ENCODE results near the gene MAST4. TPM values are rescaled to one million over a fixed set of nuclear protein-coding genes. Genes with fewer than 3 reads are reported as not detected.

MAST4 gene
- total RNA-seq, 1 experiment from 2014 or later: 11.8 TPM

DNA sequence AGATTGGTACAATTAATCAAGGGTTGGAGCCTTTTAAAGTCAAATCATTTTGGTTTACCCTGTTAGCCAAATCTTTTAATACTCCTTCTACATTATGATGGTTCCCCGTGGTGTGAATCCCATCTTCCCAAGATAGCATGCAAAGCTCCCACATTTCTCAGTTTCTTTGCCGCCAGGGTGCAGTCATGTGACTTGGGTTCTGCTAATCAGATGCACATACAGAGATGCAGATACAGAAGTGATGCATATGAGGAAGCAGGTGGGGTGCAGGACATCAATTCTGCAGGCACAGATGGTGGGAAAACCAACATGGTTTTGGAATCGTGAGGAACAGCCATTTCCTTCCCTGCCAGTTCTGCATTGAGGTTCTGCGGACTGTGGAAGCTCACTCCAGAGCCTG is 8.4 kb upstream of the MAST4 start:
- no peaks in the 10 kb centered on the region for H3K79me2 ChIP-seq (ENCODE audit: low read length)
- no peaks in the 10 kb centered on the region for H4K20me1 ChIP-seq (ENCODE audit: insufficient read depth, low read depth, low read length)
- no peaks in the 10 kb centered on the region for H3K27me3 ChIP-seq (ENCODE audit: low read length)
- no peaks in the 10 kb centered on the region for H3K9me3 ChIP-seq (ENCODE audit: low read length)
- no peak overlapping the region for H3K4me2 ChIP-seq (ENCODE audit: low read depth, low read length, poor library complexity, severe bottlenecking)
- H3K4me1 ChIP-seq (ENCODE audit: low read length): no peaks in the 10 kb centered on the region
- no peak overlapping the region for H3K4me3 ChIP-seq (ENCODE audit: low read length)
- H3K9me2 ChIP-seq (replicated peaks; ENCODE audit: insufficient read depth, low read length): no peaks in the 10 kb centered on the region
- no peaks in the 10 kb centered on the region for H3K36me3 ChIP-seq (ENCODE audit: insufficient read depth, low read length)
- H2AFZ ChIP-seq (ENCODE audit: low read length): no peak overlapping the region
- no peak overlapping the region for H3K9ac ChIP-seq (ENCODE audit: low read length)
- no peak overlapping the region for H3K27ac ChIP-seq (ENCODE audit: low read length)
- DNase-seq: no peak

- peaks cover 15% of the 10 kb centered on the region for H3K4me1 ChIP-seq (ENCODE audit: low read length)
- H3K4me3 ChIP-seq (ENCODE audit: low read length): peak overlapping the region; percentile 78
- peak overlapping the region; percentile 90; the same call in 1 of the 2 replicates for H2AFZ ChIP-seq (ENCODE audit: low read length)
- no peaks in the 10 kb centered on the region for H3K27me3 ChIP-seq (ENCODE audit: low read length)
- no peaks in the 10 kb centered on the region for H4K20me1 ChIP-seq (ENCODE audit: insufficient read depth, low read depth, low read length)
- peak overlapping the region; percentile 88 for H3K4me2 ChIP-seq (ENCODE audit: low read depth, low read length, poor library complexity, severe bottlenecking)
- no peaks in the 10 kb centered on the region for H3K9me2 ChIP-seq (replicated peaks; ENCODE audit: insufficient read depth, low read length)
- H3K79me2 ChIP-seq (ENCODE audit: low read length): no peaks in the 10 kb centered on the region
- no peaks in the 10 kb centered on the region for H3K9me3 ChIP-seq (ENCODE audit: low read length)
- DNase-seq: peak; percentile 49
- H3K9ac ChIP-seq (ENCODE audit: low read length): peak overlapping the region; percentile 62
- H3K36me3 ChIP-seq (ENCODE audit: insufficient read depth, low read length): no peaks in the 10 kb centered on the region
- no peak overlapping the region for H3K27ac ChIP-seq (ENCODE audit: low read length)
Observed at GRCh38 chr5:66596636-66597182, 516 bp downstream of the MAST4 start.

DNA sequence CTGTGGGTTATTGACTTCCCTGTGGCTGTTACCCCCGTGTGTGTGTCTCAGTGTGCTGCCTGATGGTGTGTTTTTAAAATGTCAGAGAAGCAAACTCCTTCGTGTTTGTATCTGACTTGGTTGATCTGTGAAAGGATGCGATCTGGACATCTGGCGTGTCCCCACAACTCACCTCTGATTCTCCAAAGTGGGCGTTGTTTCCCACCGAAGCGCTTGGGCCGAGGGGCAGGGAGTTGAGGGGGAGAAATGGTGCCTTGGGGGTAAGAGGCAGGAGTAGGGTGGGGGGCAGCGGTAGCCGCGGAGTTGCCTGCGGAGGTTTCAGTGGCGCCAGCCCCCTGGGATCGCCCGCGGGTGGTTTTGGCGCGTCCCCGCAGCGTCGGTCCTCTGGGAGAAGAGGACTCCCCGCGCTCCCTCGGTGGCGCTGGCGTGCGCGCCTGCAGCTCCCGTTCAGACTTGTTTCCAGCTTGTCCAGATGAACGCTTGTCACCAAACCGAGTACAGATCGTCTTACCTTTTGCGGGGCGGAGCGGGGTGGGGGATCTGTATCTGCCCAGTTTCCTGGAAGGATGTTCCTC is 1.1 kb downstream of the MAST4 start:
- H3K27me3 ChIP-seq (ENCODE audit: low read length): no peaks in the 10 kb centered on the region
- H3K36me3 ChIP-seq (ENCODE audit: insufficient read depth, low read length): no peaks in the 10 kb centered on the region
- H3K9me3 ChIP-seq (ENCODE audit: low read length): no peaks in the 10 kb centered on the region
- peak overlapping the region; percentile 62 for H3K9ac ChIP-seq (ENCODE audit: low read length)
- no peaks in the 10 kb centered on the region for H3K9me2 ChIP-seq (replicated peaks; ENCODE audit: insufficient read depth, low read length)
- H4K20me1 ChIP-seq (ENCODE audit: insufficient read depth, low read depth, low read length): no peaks in the 10 kb centered on the region
- peaks cover 15% of the 10 kb centered on the region for H3K4me1 ChIP-seq (ENCODE audit: low read length)
- H3K27ac ChIP-seq (ENCODE audit: low read length): no peak overlapping the region
- no peak for DNase-seq
- H3K4me2 ChIP-seq (ENCODE audit: low read depth, low read length, poor library complexity, severe bottlenecking): peak overlapping the region; percentile 88
- peak overlapping the region; percentile 90; the same call in 1 of the 2 replicates for H2AFZ ChIP-seq (ENCODE audit: low read length)
- H3K79me2 ChIP-seq (ENCODE audit: low read length): no peaks in the 10 kb centered on the region
- peak overlapping the region; percentile 78 for H3K4me3 ChIP-seq (ENCODE audit: low read length)

DNA sequence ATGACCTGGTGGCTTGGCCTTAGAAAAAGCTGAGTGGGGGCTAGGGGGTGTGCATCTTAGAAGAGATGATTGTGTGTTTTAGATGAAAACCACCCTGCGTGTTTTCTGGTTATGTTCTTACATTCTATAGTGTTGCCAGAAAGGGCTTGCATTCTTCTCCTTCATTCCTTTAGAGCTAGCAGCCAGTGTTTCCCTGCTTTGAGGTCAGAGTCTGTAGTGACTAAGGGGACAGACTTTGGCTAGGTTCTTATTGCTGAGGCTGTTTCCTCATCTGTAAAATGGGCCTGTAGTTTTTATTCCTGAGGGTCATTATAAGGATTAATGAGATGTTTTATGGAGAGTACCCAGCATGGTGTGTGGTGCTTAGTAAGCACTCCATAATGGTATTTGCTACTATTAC is 6.4 kb downstream of the MAST4 start:
- Histone ChIP-seq H3K9me2 (replicated peaks; ENCODE audit: insufficient read depth, low read length) (no peaks in the 10 kb centered on the region), H3K4me2 (ENCODE audit: low read depth, low read length, poor library complexity, severe bottlenecking) (no peak overlapping the region), H3K4me3 (ENCODE audit: low read length) (no peak overlapping the region), H3K27ac (ENCODE audit: low read length) (no peak overlapping the region), H3K36me3 (ENCODE audit: insufficient read depth, low read length) (no peaks in the 10 kb centered on the region), H3K9me3 (ENCODE audit: low read length) (no peaks in the 10 kb centered on the region), H4K20me1 (ENCODE audit: insufficient read depth, low read depth, low read length) (no peaks in the 10 kb centered on the region), H3K9ac (ENCODE audit: low read length) (no peak overlapping the region), H3K79me2 (ENCODE audit: low read length) (no peaks in the 10 kb centered on the region), H3K4me1 (ENCODE audit: low read length) (no peaks in the 10 kb centered on the region), H3K27me3 (ENCODE audit: low read length) (no peaks in the 10 kb centered on the region), H2AFZ (ENCODE audit: low read length) (no peak overlapping the region)
- DNase-seq: no peak

- no peaks in the 10 kb centered on the region for H3K36me3 ChIP-seq (ENCODE audit: insufficient read depth, low read length)
- H4K20me1 ChIP-seq (ENCODE audit: insufficient read depth, low read depth, low read length): no peaks in the 10 kb centered on the region
- H3K79me2 ChIP-seq (ENCODE audit: low read length): no peaks in the 10 kb centered on the region
- H2AFZ ChIP-seq (ENCODE audit: low read length): no peak overlapping the region
- H3K9me3 ChIP-seq (ENCODE audit: low read length): no peaks in the 10 kb centered on the region
- H3K4me1 ChIP-seq (ENCODE audit: low read length): no peaks in the 10 kb centered on the region
- H3K4me2 ChIP-seq (ENCODE audit: low read depth, low read length, poor library complexity, severe bottlenecking): no peak overlapping the region
- H3K27me3 ChIP-seq (ENCODE audit: low read length): no peaks in the 10 kb centered on the region
- DNase-seq: no peak
- no peak overlapping the region for H3K9ac ChIP-seq (ENCODE audit: low read length)
- H3K4me3 ChIP-seq (ENCODE audit: low read length): no peak overlapping the region
- no peaks in the 10 kb centered on the region for H3K9me2 ChIP-seq (replicated peaks; ENCODE audit: insufficient read depth, low read length)
- no peak overlapping the region for H3K27ac ChIP-seq (ENCODE audit: low read length)
Observed at GRCh38 chr5:66603164-66603563, 7.0 kb downstream of the MAST4 start.

DNA sequence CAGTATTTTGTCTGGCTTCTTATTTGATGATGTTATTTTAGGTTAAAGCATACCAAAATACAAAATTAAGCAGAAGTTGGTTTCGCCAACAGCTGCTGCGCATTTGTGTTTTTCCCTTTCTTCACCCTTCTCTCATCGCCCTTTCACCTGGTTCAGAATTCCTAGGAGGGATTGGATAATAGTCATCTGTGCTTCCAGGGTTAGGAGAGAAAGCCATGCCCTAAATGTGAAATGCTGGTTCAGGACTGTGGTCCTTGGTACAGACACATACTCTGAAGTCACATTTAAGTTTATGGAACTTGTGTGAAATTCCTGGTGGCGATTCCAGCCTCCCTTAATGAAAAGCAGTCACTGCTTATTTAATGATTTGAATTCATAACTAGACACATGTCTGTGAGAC is 7.7 kb downstream of the MAST4 start:
- Histone ChIP-seq H3K9me2 (replicated peaks; ENCODE audit: insufficient read depth, low read length) (no peaks in the 10 kb centered on the region), H3K4me2 (ENCODE audit: low read depth, low read length, poor library complexity, severe bottlenecking) (no peak overlapping the region), H3K4me3 (ENCODE audit: low read length) (no peak overlapping the region), H3K4me1 (ENCODE audit: low read length) (no peaks in the 10 kb centered on the region), H3K9ac (ENCODE audit: low read length) (no peak overlapping the region), H4K20me1 (ENCODE audit: insufficient read depth, low read depth, low read length) (no peaks in the 10 kb centered on the region), H3K27ac (ENCODE audit: low read length) (no peak overlapping the region), H3K36me3 (ENCODE audit: insufficient read depth, low read length) (no peaks in the 10 kb centered on the region), H3K79me2 (ENCODE audit: low read length) (no peaks in the 10 kb centered on the region), H3K9me3 (ENCODE audit: low read length) (no peaks in the 10 kb centered on the region), H3K27me3 (ENCODE audit: low read length) (no peaks in the 10 kb centered on the region), H2AFZ (ENCODE audit: low read length) (no peak overlapping the region)
- no peak for DNase-seq

GRCh38 chr5:66606713-66607112 is 10.5 kb downstream of the MAST4 start:
- no peaks in the 10 kb centered on the region for H3K36me3 ChIP-seq (ENCODE audit: insufficient read depth, low read length)
- no peak overlapping the region for H3K27ac ChIP-seq (ENCODE audit: low read length)
- no peaks in the 10 kb centered on the region for H3K4me1 ChIP-seq (ENCODE audit: low read length)
- no peaks in the 10 kb centered on the region for H3K79me2 ChIP-seq (ENCODE audit: low read length)
- no peaks in the 10 kb centered on the region for H3K9me2 ChIP-seq (replicated peaks; ENCODE audit: insufficient read depth, low read length)
- H3K9ac ChIP-seq (ENCODE audit: low read length): no peak overlapping the region
- H2AFZ ChIP-seq (ENCODE audit: low read length): no peak overlapping the region
- no peaks in the 10 kb centered on the region for H4K20me1 ChIP-seq (ENCODE audit: insufficient read depth, low read depth, low read length)
- H3K9me3 ChIP-seq (ENCODE audit: low read length): no peaks in the 10 kb centered on the region
- no peak overlapping the region for H3K4me3 ChIP-seq (ENCODE audit: low read length)
- H3K27me3 ChIP-seq (ENCODE audit: low read length): no peaks in the 10 kb centered on the region
- DNase-seq: no peak
- H3K4me2 ChIP-seq (ENCODE audit: low read depth, low read length, poor library complexity, severe bottlenecking): no peak overlapping the region

DNA sequence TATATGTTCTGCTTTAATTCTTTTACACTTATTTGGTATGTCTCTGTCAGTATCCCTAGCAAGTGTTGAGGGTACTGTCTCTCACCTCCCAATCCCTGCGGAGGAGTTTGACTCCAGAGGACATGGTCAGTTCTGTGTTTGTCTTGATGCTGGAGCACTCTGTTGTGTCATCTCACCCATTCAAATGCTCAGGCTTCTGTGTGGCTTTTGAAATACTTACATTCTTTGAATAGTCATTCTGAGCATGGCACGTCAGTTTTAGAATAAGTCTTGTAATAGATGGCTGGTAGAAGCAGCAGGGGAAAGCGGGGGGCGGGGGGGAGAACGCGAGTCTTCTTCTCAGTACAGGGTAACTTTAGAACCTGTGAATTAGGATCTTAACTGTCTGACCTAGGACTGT is 12.3 kb downstream of the MAST4 start:
- no peak for DNase-seq
- Histone ChIP-seq H3K9me3 (ENCODE audit: low read length) (no peaks in the 10 kb centered on the region), H3K27me3 (ENCODE audit: low read length) (no peaks in the 10 kb centered on the region), H3K36me3 (ENCODE audit: insufficient read depth, low read length) (no peaks in the 10 kb centered on the region), H3K27ac (ENCODE audit: low read length) (no peak overlapping the region), H4K20me1 (ENCODE audit: insufficient read depth, low read depth, low read length) (no peaks in the 10 kb centered on the region), H2AFZ (ENCODE audit: low read length) (no peak overlapping the region), H3K9ac (ENCODE audit: low read length) (no peak overlapping the region), H3K79me2 (ENCODE audit: low read length) (no peaks in the 10 kb centered on the region), H3K9me2 (replicated peaks; ENCODE audit: insufficient read depth, low read length) (no peaks in the 10 kb centered on the region), H3K4me2 (ENCODE audit: low read depth, low read length, poor library complexity, severe bottlenecking) (no peak overlapping the region), H3K4me3 (ENCODE audit: low read length) (no peak overlapping the region), H3K4me1 (ENCODE audit: low read length) (no peaks in the 10 kb centered on the region)

Measured in Karpas-422 (cell line).